ENCODE measurements around the gene TMIE.

DNA sequence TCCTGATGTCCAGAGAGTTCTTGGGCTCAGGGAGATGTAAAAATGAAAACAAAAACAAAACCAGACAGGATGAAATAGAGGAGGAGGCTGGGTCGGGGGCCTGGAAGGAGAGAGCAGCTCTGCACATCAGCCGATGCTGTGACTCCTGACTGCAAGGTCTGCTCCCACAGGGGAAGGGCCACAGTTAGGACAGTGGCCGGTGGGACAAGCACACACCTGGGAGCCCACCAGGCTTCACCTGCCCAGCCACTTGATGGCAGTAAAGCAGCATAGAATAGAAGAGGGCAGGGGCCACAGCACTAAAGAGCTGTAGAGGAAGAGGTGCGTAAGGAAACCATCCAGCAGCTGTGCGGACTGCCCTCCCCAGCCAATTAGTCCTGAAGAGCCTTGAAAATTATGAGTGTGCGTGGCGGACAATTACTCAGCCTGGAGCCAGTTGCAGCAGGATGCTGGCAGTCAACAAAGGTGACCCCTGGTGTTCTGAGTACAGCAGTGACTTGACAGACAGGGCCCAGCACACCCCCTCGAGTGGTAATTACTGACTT, 37.5 kb upstream of the TMIE start:
- TF ChIP-seq, protein P1, sequence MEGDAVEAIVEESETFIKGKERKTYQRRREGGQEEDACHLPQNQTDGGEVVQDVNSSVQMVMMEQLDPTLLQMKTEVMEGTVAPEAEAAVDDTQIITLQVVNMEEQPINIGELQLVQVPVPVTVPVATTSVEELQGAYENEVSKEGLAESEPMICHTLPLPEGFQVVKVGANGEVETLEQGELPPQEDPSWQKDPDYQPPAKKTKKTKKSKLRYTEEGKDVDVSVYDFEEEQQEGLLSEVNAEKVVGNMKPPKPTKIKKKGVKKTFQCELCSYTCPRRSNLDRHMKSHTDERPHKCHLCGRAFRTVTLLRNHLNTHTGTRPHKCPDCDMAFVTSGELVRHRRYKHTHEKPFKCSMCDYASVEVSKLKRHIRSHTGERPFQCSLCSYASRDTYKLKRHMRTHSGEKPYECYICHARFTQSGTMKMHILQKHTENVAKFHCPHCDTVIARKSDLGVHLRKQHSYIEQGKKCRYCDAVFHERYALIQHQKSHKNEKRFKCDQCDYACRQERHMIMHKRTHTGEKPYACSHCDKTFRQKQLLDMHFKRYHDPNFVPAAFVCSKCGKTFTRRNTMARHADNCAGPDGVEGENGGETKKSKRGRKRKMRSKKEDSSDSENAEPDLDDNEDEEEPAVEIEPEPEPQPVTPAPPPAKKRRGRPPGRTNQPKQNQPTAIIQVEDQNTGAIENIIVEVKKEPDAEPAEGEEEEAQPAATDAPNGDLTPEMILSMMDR (IDR thresholded peaks at IDR 0.05): no peak
- no peak for TF ChIP-seq EP300 (IDR thresholded peaks at IDR 0.05)

Measured in suprapubic skin (tissue), 3 donors.